ENCODE data around the gene MAST4. TPM values are rescaled to one million over a fixed set of nuclear protein-coding genes. Genes with fewer than 3 reads are reported as not detected.

Gene MAST4
- total RNA-seq, 1 donor from 2014 or later, result 11.3 TPM

DNA sequence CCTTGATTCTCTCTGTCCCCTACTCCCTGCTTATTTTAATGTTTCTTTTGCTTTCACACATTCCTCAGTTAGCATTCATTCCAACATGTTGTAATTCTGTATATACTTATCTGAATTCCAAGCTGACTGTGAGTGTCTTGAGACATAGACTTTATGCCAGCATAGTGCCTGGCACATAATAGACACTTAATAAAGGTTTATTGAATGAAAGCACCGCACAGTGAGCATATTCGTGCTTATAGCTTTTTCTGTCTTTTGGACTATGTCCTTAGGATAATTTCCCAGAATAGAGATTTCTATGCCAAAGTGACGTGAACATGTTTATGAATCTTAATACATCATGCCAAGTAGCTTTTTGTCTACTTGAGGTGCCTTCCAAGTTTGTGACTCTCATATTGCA is 425.8 kb downstream of the MAST4 start:
- Mint-ChIP-seq H3K27me3 (ENCODE audit: low read depth) (no peaks in the 10 kb centered on the region), H3K4me3 (ENCODE audit: unreplicated experiment) (no peak overlapping the region), H3K9me3 (ENCODE audit: low read depth) (no peaks in the 10 kb centered on the region), H3K36me3 (ENCODE audit: low read depth) (no peaks in the 10 kb centered on the region), H3K4me1 (ENCODE audit: low read depth) (peaks cover 21% of the 10 kb centered on the region), H3K27ac (ENCODE audit: unreplicated experiment) (peak overlapping the region; percentile 82)
- no peak for DNase-seq (ENCODE audit: low spot score)
- TF ChIP-seq, protein P1, sequence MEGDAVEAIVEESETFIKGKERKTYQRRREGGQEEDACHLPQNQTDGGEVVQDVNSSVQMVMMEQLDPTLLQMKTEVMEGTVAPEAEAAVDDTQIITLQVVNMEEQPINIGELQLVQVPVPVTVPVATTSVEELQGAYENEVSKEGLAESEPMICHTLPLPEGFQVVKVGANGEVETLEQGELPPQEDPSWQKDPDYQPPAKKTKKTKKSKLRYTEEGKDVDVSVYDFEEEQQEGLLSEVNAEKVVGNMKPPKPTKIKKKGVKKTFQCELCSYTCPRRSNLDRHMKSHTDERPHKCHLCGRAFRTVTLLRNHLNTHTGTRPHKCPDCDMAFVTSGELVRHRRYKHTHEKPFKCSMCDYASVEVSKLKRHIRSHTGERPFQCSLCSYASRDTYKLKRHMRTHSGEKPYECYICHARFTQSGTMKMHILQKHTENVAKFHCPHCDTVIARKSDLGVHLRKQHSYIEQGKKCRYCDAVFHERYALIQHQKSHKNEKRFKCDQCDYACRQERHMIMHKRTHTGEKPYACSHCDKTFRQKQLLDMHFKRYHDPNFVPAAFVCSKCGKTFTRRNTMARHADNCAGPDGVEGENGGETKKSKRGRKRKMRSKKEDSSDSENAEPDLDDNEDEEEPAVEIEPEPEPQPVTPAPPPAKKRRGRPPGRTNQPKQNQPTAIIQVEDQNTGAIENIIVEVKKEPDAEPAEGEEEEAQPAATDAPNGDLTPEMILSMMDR (IDR thresholded peaks at IDR 0.05), result no peak

DNA sequence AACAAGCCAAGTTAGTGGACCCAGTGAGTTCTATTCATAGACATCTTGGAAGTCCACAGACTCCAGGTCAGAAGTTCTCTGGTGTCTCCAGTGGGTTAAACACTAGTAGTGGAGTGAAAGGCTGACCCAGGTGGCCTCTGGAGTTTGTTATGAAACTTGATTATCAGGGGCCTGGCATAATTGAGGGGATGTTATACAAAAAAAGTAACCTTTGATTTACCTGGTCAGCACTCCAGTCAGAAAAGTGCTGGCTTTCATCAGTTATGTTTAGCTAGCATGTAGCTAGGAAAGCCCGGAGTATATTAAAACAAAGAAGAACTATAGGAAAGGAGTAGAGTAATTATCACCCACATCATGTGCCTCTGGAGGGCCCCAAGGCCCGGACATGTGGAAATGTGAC is 429.3 kb downstream of the MAST4 start:
- Mint-ChIP-seq H3K27ac (ENCODE audit: unreplicated experiment) (no peak overlapping the region), H3K36me3 (ENCODE audit: low read depth) (no peaks in the 10 kb centered on the region), H3K4me1 (ENCODE audit: low read depth) (peaks cover 27% of the 10 kb centered on the region), H3K27me3 (ENCODE audit: low read depth) (no peaks in the 10 kb centered on the region), H3K4me3 (ENCODE audit: unreplicated experiment) (no peak overlapping the region), H3K9me3 (ENCODE audit: low read depth) (no peaks in the 10 kb centered on the region)
- DNase-seq (ENCODE audit: low spot score), result no peak
- TF ChIP-seq, protein P1 (IDR thresholded peaks at IDR 0.05), result no peak

DNA sequence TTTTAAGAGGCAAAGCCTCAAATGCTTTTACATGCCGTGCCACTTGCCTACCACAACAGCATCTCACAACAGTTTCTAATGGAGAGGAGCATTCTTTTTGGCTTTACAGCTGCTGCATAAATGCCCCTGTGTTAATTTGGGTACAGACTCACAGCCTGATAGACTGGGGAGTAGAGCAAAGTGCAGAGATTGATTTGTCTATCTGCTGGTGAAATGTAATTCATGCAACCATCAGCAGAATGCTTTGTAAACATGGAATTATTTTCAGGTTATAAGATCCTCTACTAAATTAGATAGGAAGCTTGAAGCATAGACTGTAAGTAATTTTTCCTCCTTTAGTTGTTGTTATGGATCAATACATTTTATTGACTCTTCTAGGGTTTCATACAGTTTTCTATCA is 430.1 kb downstream of the MAST4 start:
- no peaks in the 10 kb centered on the region for H3K27me3 Mint-ChIP-seq (ENCODE audit: low read depth)
- TF ChIP-seq, protein P1 (IDR thresholded peaks at IDR 0.05), result no peak
- no peaks in the 10 kb centered on the region for H3K36me3 Mint-ChIP-seq (ENCODE audit: low read depth)
- peaks cover 27% of the 10 kb centered on the region for H3K4me1 Mint-ChIP-seq (ENCODE audit: low read depth)
- H3K9me3 Mint-ChIP-seq (ENCODE audit: low read depth), result no peaks in the 10 kb centered on the region
- DNase-seq (ENCODE audit: low spot score), result no peak
- no peak overlapping the region for H3K27ac Mint-ChIP-seq (ENCODE audit: unreplicated experiment)
- H3K4me3 Mint-ChIP-seq (ENCODE audit: unreplicated experiment), result no peak overlapping the region

DNA sequence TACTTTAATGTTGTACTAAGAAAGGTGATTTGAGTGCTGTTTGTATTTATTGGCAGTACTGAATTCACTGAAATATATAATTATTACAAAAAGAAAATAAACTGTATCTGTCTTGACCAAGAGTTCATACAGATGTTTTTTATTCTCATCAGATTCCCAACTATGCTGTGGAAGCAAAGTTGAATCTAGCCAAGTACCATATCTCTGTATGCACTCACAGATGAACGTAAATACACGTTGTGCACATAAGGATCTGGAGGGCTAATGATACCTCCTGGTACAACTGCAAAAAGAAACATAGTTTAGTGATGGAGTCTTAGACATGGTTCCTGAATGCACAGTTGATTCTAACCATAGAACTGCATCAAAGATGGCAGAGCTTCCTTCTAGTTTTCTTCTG is 431.0 kb downstream of the MAST4 start:
- DNase-seq (ENCODE audit: low spot score), result no peak

DNA sequence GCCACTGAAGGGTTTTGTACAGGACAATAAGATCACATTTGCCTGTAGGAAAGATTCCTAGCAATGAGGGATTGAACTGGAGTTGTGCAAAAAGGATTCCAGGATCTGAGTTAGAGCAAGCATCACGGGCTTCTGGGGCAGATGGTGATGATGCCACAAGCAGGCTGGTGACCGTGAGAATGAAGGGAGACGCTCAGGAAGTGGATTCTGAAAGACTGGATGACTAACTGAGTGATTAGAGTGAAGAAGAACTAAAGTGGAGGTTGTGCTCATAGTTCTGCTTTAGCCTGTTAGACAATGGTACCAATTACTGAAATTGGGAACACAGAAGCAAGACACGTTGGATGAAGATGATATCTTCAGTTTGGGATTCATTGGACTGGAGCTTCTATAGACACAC is 432.2 kb downstream of the MAST4 start:
- Mint-ChIP-seq H3K9me3 (ENCODE audit: low read depth) (no peaks in the 10 kb centered on the region), H3K4me3 (ENCODE audit: unreplicated experiment) (no peak overlapping the region), H3K27me3 (ENCODE audit: low read depth) (no peaks in the 10 kb centered on the region), H3K36me3 (ENCODE audit: low read depth) (no peaks in the 10 kb centered on the region), H3K4me1 (ENCODE audit: low read depth) (peaks cover 35% of the 10 kb centered on the region), H3K27ac (ENCODE audit: unreplicated experiment) (no peak overlapping the region)
- no peak for DNase-seq (ENCODE audit: low spot score)
- TF ChIP-seq, protein P1 (IDR thresholded peaks at IDR 0.05), result no peak

More for the DNA sequence above, 431.0 kb downstream of the MAST4 start:
- Mint-ChIP-seq H3K36me3 (ENCODE audit: low read depth) (no peaks in the 10 kb centered on the region), H3K27me3 (ENCODE audit: low read depth) (no peaks in the 10 kb centered on the region), H3K9me3 (ENCODE audit: low read depth) (no peaks in the 10 kb centered on the region), H3K27ac (ENCODE audit: unreplicated experiment) (no peak overlapping the region), H3K4me3 (ENCODE audit: unreplicated experiment) (no peak overlapping the region), H3K4me1 (ENCODE audit: low read depth) (peaks cover 26% of the 10 kb centered on the region)
- TF ChIP-seq, protein P1 (IDR thresholded peaks at IDR 0.05), result no peak
